ENCODE measurements around the gene FERMT3. TPM values are rescaled to one million over a fixed set of nuclear protein-coding genes. Genes with fewer than 3 reads are reported as not detected.

FERMT3 gene
- polyA plus RNA-seq, 2 donors, result 4.4 to 5.8 TPM

- H3K4me1 ChIP-seq (ENCODE audit: control insufficient read depth in 2 of 2, insufficient read depth in 2 of 2, low read length in 1 of 2), result peaks cover 0 to 8% of the 10 kb centered on the region in 2 donors
- peak within 1 kb of the TSS; percentile 96 to 97 for H3K27ac ChIP-seq (ENCODE audit: low read depth in 2 of 2, low read length in 1 of 2)
- peak within 1 kb of the TSS; percentile 68 to 75 for H3K4me3 ChIP-seq (ENCODE audit: low read depth in 1 of 2, low read length in 2 of 2)
- H3K27me3 ChIP-seq (ENCODE audit: control insufficient read depth in 1 of 2, insufficient read depth in 2 of 2, low read length in 2 of 2), result no peaks in the 10 kb centered on the region
- H3K9me3 ChIP-seq (ENCODE audit: control insufficient read depth in 2 of 2, insufficient read depth in 1 of 2, low read depth in 1 of 2, low read length in 1 of 2), result no peaks in the 10 kb centered on the region
- WGBS, 2 donors, result 0 to 1% methylated on average over 65 to 74 of the region's 74 CpGs
- H3K36me3 ChIP-seq (ENCODE audit: control insufficient read depth in 2 of 2, insufficient read depth in 2 of 2, low read length in 1 of 2), result no peaks in the 10 kb centered on the region
These were observed 20.6 kb upstream of the FERMT3 start, which contains the start of gene STIP1 for GRCh38 chr11:64185693-64186491. STIP1 (plus strand) TSS chr11:64186171; CDS start chr11:64186262, 91 bp downstream.

- Histone ChIP-seq H3K27me3 (ENCODE audit: control insufficient read depth in 1 of 2, insufficient read depth in 2 of 2, low read length in 2 of 2) (no peaks in the 10 kb centered on the region), H3K9me3 (ENCODE audit: control insufficient read depth in 2 of 2, insufficient read depth in 1 of 2, low read depth in 1 of 2, low read length in 1 of 2) (no peaks in the 10 kb centered on the region), H3K4me3 (ENCODE audit: low read depth in 1 of 2, low read length in 2 of 2) (no peak overlapping the region), H3K27ac (ENCODE audit: low read depth in 2 of 2, low read length in 1 of 2) (no peak overlapping the region), H3K4me1 (ENCODE audit: control insufficient read depth in 2 of 2, insufficient read depth in 2 of 2, low read length in 1 of 2) (peaks cover 0 to 5% of the 10 kb centered on the region in 2 donors), H3K36me3 (ENCODE audit: control insufficient read depth in 2 of 2, insufficient read depth in 2 of 2, low read length in 1 of 2) (no peaks in the 10 kb centered on the region)
- WGBS, 2 donors, result 1% methylated on average over 44 to 48 of the region's 48 CpGs
These were observed 19.9 kb upstream of the FERMT3 start for GRCh38 chr11:64186492-64187165.

GRCh38 chr11:64192434-64192833 is 14.1 kb upstream of the FERMT3 start:
- H3K36me3 ChIP-seq (ENCODE audit: control insufficient read depth in 2 of 2, insufficient read depth in 2 of 2, low read length in 1 of 2), result peaks cover 8 to 29% of the 10 kb centered on the region in 2 donors
- H3K4me3 ChIP-seq (ENCODE audit: low read depth in 1 of 2, low read length in 2 of 2), result no peak overlapping the region
- H3K27ac ChIP-seq (ENCODE audit: low read depth in 2 of 2, low read length in 1 of 2), result no peak overlapping the region
- H3K27me3 ChIP-seq (ENCODE audit: control insufficient read depth in 1 of 2, insufficient read depth in 2 of 2, low read length in 2 of 2), result no peaks in the 10 kb centered on the region
- H3K4me1 ChIP-seq (ENCODE audit: control insufficient read depth in 2 of 2, insufficient read depth in 2 of 2, low read length in 1 of 2), result no peaks in the 10 kb centered on the region
- 93 to 95% methylated on average over 5 of the region's 5 CpGs for WGBS, 2 donors
- no peaks in the 10 kb centered on the region for H3K9me3 ChIP-seq (ENCODE audit: control insufficient read depth in 2 of 2, insufficient read depth in 1 of 2, low read depth in 1 of 2, low read length in 1 of 2)

- Histone ChIP-seq H3K9me3 (ENCODE audit: control insufficient read depth in 2 of 2, insufficient read depth in 1 of 2, low read depth in 1 of 2, low read length in 1 of 2) (no peaks in the 10 kb centered on the region), H3K27me3 (ENCODE audit: control insufficient read depth in 1 of 2, insufficient read depth in 2 of 2, low read length in 2 of 2) (no peaks in the 10 kb centered on the region), H3K27ac (ENCODE audit: low read depth in 2 of 2, low read length in 1 of 2) (no peak overlapping the region), H3K4me1 (ENCODE audit: control insufficient read depth in 2 of 2, insufficient read depth in 2 of 2, low read length in 1 of 2) (no peaks in the 10 kb centered on the region), H3K36me3 (ENCODE audit: control insufficient read depth in 2 of 2, insufficient read depth in 2 of 2, low read length in 1 of 2) (peaks cover 11 to 39% of the 10 kb centered on the region in 2 donors), H3K4me3 (ENCODE audit: low read depth in 1 of 2, low read length in 2 of 2) (no peak overlapping the region)
- WGBS, 2 donors, result 76 to 77% methylated on average over 9 of the region's 9 CpGs
These were observed 9.9 kb upstream of the FERMT3 start for GRCh38 chr11:64196626-64197025.

- no peaks in the 10 kb centered on the region for H3K27me3 ChIP-seq (ENCODE audit: control insufficient read depth in 1 of 2, insufficient read depth in 2 of 2, low read length in 2 of 2)
- H3K4me3 ChIP-seq (ENCODE audit: low read depth in 1 of 2, low read length in 2 of 2), result no peak overlapping the region
- H3K36me3 ChIP-seq (ENCODE audit: control insufficient read depth in 2 of 2, insufficient read depth in 2 of 2, low read length in 1 of 2), result peaks cover 21 to 48% of the 10 kb centered on the region in 2 donors
- H3K4me1 ChIP-seq (ENCODE audit: control insufficient read depth in 2 of 2, insufficient read depth in 2 of 2, low read length in 1 of 2), result no peaks in the 10 kb centered on the region
- WGBS, 2 donors, result 96 to 97% methylated on average over 2 of the region's 2 CpGs
- no peak overlapping the region for H3K27ac ChIP-seq (ENCODE audit: low read depth in 2 of 2, low read length in 1 of 2)
- no peaks in the 10 kb centered on the region for H3K9me3 ChIP-seq (ENCODE audit: control insufficient read depth in 2 of 2, insufficient read depth in 1 of 2, low read depth in 1 of 2, low read length in 1 of 2)
These were observed 8.0 kb upstream of the FERMT3 start for GRCh38 chr11:64198511-64198910.

- 67 to 82% methylated on average over 3 of the region's 3 CpGs for WGBS, 2 donors
- Histone ChIP-seq H3K4me1 (ENCODE audit: control insufficient read depth in 2 of 2, insufficient read depth in 2 of 2, low read length in 1 of 2) (no peaks in the 10 kb centered on the region), H3K36me3 (ENCODE audit: control insufficient read depth in 2 of 2, insufficient read depth in 2 of 2, low read length in 1 of 2) (peaks cover 21 to 43% of the 10 kb centered on the region in 2 donors), H3K27me3 (ENCODE audit: control insufficient read depth in 1 of 2, insufficient read depth in 2 of 2, low read length in 2 of 2) (no peaks in the 10 kb centered on the region), H3K27ac (ENCODE audit: low read depth in 2 of 2, low read length in 1 of 2) (no peak overlapping the region), H3K4me3 (ENCODE audit: low read depth in 1 of 2, low read length in 2 of 2) (no peak overlapping the region), H3K9me3 (ENCODE audit: control insufficient read depth in 2 of 2, insufficient read depth in 1 of 2, low read depth in 1 of 2, low read length in 1 of 2) (no peaks in the 10 kb centered on the region)
These were observed 5.0 kb upstream of the FERMT3 start for GRCh38 chr11:64201543-64201942.

GRCh38 chr11:64202992-64203391 is 3.5 kb upstream of the FERMT3 start:
- H3K27me3 ChIP-seq (ENCODE audit: control insufficient read depth in 1 of 2, insufficient read depth in 2 of 2, low read length in 2 of 2), result no peaks in the 10 kb centered on the region
- no peaks in the 10 kb centered on the region for H3K9me3 ChIP-seq (ENCODE audit: control insufficient read depth in 2 of 2, insufficient read depth in 1 of 2, low read depth in 1 of 2, low read length in 1 of 2)
- H3K4me3 ChIP-seq (ENCODE audit: low read depth in 1 of 2, low read length in 2 of 2), result no peak overlapping the region
- peaks cover 17 to 33% of the 10 kb centered on the region in 2 donors for H3K36me3 ChIP-seq (ENCODE audit: control insufficient read depth in 2 of 2, insufficient read depth in 2 of 2, low read length in 1 of 2)
- WGBS, 2 donors, result 96 to 97% methylated on average over 9 of the region's 9 CpGs
- peaks cover 0 to 2% of the 10 kb centered on the region in 2 donors for H3K4me1 ChIP-seq (ENCODE audit: control insufficient read depth in 2 of 2, insufficient read depth in 2 of 2, low read length in 1 of 2)
- H3K27ac ChIP-seq (ENCODE audit: low read depth in 2 of 2, low read length in 1 of 2), result no peak overlapping the region

GRCh38 chr11:64203421-64204079 is 3.0 kb upstream of the FERMT3 start:
- H3K27me3 ChIP-seq (ENCODE audit: control insufficient read depth in 1 of 2, insufficient read depth in 2 of 2, low read length in 2 of 2), result no peaks in the 10 kb centered on the region
- 88 to 90% methylated on average over 27 of the region's 27 CpGs for WGBS, 2 donors
- no peak overlapping the region for H3K27ac ChIP-seq (ENCODE audit: low read depth in 2 of 2, low read length in 1 of 2)
- H3K9me3 ChIP-seq (ENCODE audit: control insufficient read depth in 2 of 2, insufficient read depth in 1 of 2, low read depth in 1 of 2, low read length in 1 of 2), result no peaks in the 10 kb centered on the region
- H3K4me1 ChIP-seq (ENCODE audit: control insufficient read depth in 2 of 2, insufficient read depth in 2 of 2, low read length in 1 of 2), result peaks cover 0 to 3% of the 10 kb centered on the region in 2 donors
- no peak overlapping the region for H3K4me3 ChIP-seq (ENCODE audit: low read depth in 1 of 2, low read length in 2 of 2)
- peaks cover 17 to 33% of the 10 kb centered on the region in 2 donors for H3K36me3 ChIP-seq (ENCODE audit: control insufficient read depth in 2 of 2, insufficient read depth in 2 of 2, low read length in 1 of 2)

GRCh38 chr11:64204080-64204440 is 2.5 kb upstream of the FERMT3 start:
- Histone ChIP-seq H3K4me3 (ENCODE audit: low read depth in 1 of 2, low read length in 2 of 2) (no peak overlapping the region), H3K9me3 (ENCODE audit: control insufficient read depth in 2 of 2, insufficient read depth in 1 of 2, low read depth in 1 of 2, low read length in 1 of 2) (no peaks in the 10 kb centered on the region), H3K4me1 (ENCODE audit: control insufficient read depth in 2 of 2, insufficient read depth in 2 of 2, low read length in 1 of 2) (peaks cover 0 to 6% of the 10 kb centered on the region in 2 donors), H3K27ac (ENCODE audit: low read depth in 2 of 2, low read length in 1 of 2) (no peak overlapping the region), H3K36me3 (ENCODE audit: control insufficient read depth in 2 of 2, insufficient read depth in 2 of 2, low read length in 1 of 2) (peaks cover 17 to 33% of the 10 kb centered on the region in 2 donors), H3K27me3 (ENCODE audit: control insufficient read depth in 1 of 2, insufficient read depth in 2 of 2, low read length in 2 of 2) (no peaks in the 10 kb centered on the region)
- WGBS, 2 donors, result 73 to 86% methylated on average over 16 of the region's 16 CpGs
